Measurements from ENCODE around the gene HLTF. TPM values are rescaled to one million over a fixed set of nuclear protein-coding genes. Genes with fewer than 3 reads are reported as not detected.

The HLTF gene
- total RNA-seq, 1 donor from 2014 or later, result 42.8 TPM

DNA sequence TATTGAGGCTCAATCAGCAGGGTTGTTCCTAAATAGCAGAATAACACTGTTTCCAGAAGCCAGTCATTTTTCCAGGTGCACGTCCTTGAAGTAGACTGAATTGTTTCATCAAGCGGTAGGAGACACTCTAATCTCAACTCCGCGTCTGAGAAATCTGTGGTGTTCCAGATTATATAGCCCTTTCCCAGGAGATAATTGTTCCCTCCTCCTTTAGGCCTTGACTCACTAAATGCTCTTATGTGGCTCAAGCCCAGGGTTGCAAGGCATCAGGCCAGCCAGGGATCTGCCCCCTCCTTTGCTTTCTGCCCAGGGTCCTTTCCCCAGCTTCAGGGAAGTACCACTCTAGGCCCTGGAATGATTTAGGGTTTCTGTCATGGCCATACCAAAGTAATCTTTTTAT lies 5.7 kb upstream of the HLTF start:
- no peak overlapping the region for H3K4me3 Mint-ChIP-seq (ENCODE audit: low read depth)
- no peak overlapping the region for H3K27ac Mint-ChIP-seq
- H3K27me3 Mint-ChIP-seq, result no peaks in the 10 kb centered on the region
- TF ChIP-seq, protein P1, sequence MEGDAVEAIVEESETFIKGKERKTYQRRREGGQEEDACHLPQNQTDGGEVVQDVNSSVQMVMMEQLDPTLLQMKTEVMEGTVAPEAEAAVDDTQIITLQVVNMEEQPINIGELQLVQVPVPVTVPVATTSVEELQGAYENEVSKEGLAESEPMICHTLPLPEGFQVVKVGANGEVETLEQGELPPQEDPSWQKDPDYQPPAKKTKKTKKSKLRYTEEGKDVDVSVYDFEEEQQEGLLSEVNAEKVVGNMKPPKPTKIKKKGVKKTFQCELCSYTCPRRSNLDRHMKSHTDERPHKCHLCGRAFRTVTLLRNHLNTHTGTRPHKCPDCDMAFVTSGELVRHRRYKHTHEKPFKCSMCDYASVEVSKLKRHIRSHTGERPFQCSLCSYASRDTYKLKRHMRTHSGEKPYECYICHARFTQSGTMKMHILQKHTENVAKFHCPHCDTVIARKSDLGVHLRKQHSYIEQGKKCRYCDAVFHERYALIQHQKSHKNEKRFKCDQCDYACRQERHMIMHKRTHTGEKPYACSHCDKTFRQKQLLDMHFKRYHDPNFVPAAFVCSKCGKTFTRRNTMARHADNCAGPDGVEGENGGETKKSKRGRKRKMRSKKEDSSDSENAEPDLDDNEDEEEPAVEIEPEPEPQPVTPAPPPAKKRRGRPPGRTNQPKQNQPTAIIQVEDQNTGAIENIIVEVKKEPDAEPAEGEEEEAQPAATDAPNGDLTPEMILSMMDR (IDR thresholded peaks at IDR 0.05; ENCODE audit: unreplicated experiment), result no peak
- H3K4me1 Mint-ChIP-seq (ENCODE audit: low read depth), result no peaks in the 10 kb centered on the region
- H3K9me3 Mint-ChIP-seq (ENCODE audit: low read depth), result peaks cover 2% of the 10 kb centered on the region
- DNase-seq (ENCODE audit: low spot score, unreplicated experiment), result no peak
- H3K36me3 Mint-ChIP-seq (ENCODE audit: insufficient read depth), result no peaks in the 10 kb centered on the region

DNA sequence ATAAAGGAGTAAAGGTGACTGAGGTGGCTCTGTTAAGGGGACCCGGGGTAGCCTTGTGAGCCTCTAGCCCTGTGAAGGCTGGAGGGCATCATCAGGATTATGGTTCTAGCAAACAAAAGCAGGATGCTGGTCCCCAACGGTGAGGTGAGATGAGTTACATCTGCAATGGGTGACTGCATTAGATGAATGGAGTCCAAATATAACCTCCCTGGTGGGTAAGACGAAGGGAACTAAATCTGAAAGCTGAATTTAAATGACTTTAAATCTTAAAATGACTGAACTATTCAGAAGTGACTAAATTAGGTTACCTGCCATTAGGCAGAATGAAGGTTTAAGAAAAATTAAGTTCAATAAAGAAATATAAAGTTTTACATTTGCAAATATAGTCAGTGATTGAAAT lies 4.6 kb upstream of the HLTF start:
- Mint-ChIP-seq H3K27ac (no peak overlapping the region), H3K9me3 (ENCODE audit: low read depth) (peaks cover 4% of the 10 kb centered on the region), H3K36me3 (ENCODE audit: insufficient read depth) (peaks cover 2% of the 10 kb centered on the region), H3K27me3 (no peaks in the 10 kb centered on the region), H3K4me3 (ENCODE audit: low read depth) (no peak overlapping the region), H3K4me1 (ENCODE audit: low read depth) (no peaks in the 10 kb centered on the region)
- DNase-seq (ENCODE audit: low spot score, unreplicated experiment), result no peak
- TF ChIP-seq, protein P1 (IDR thresholded peaks at IDR 0.05; ENCODE audit: unreplicated experiment), result no peak

DNA sequence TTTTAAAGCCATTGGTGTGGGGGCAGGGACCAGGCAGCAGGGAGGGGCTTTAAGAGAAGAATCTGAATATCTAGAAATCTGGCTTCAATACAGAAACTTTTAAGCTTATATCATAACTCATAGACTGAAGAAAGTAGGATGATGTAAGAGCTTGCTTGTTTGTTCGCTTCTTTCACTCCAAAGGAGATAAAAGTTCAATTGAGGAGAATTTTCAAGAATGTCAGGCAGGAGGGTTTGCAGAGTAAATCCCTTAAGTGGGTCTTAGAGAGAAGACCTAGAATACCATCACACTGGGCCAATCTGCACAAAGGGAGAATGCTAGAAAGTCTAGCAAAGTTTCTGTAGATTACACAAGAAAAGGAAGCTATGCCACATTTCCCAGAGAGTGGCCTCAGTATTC lies 4.1 kb upstream of the HLTF start:
- Mint-ChIP-seq H3K27me3 (no peaks in the 10 kb centered on the region), H3K4me3 (ENCODE audit: low read depth) (no peak overlapping the region), H3K4me1 (ENCODE audit: low read depth) (peaks cover 2% of the 10 kb centered on the region), H3K9me3 (ENCODE audit: low read depth) (peaks cover 4% of the 10 kb centered on the region), H3K27ac (no peak overlapping the region), H3K36me3 (ENCODE audit: insufficient read depth) (peaks cover 2% of the 10 kb centered on the region)
- DNase-seq (ENCODE audit: low spot score, unreplicated experiment), result no peak
- TF ChIP-seq, protein P1 (IDR thresholded peaks at IDR 0.05; ENCODE audit: unreplicated experiment), result no peak

DNA sequence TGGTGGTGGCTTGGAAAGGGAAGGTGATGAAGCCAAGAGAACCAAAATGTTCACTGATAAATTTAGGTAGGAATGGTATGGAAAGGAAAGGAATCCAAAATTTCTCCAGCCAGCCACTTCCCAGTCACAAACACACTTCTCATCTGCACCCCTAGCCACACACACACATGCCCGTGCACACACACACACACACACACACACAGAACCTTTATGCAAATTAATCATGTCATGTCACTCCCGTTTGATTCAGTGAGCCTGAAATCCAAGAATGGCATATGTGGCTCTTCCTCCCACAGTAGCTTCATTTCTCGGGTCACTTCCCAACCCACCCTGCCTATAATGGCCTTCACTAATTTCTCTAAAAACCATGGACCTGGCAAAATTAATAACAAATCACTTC lies 3.1 kb upstream of the HLTF start:
- TF ChIP-seq, protein P1 (IDR thresholded peaks at IDR 0.05; ENCODE audit: unreplicated experiment), result no peak
- Mint-ChIP-seq H3K27me3 (no peaks in the 10 kb centered on the region), H3K4me1 (ENCODE audit: low read depth) (peaks cover 6% of the 10 kb centered on the region), H3K4me3 (ENCODE audit: low read depth) (no peak overlapping the region), H3K36me3 (ENCODE audit: insufficient read depth) (peaks cover 6% of the 10 kb centered on the region), H3K27ac (no peak overlapping the region), H3K9me3 (ENCODE audit: low read depth) (peaks cover 4% of the 10 kb centered on the region)
- no peak for DNase-seq (ENCODE audit: low spot score, unreplicated experiment)

DNA sequence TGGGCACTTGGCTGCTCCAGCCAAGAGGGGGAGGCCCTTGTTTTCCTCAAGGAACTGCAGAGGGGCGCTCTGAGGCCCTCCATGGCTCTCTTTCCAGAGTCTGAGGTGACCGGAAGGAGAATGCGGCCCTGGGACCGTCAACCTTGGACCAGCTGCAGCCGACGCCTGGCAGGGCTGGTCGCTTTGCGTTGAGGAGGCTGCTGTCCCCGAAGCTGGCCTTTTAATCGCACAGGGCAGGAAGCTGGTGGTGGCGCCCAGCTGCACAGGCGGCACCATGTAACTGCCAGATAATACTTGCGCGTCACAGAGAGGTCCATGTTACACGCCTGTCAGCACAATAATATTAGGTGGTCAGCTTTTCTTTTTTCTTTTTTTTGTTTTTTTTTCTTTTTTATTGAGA lies 875 bp upstream of the HLTF start:
- TF ChIP-seq, protein P1 (IDR thresholded peaks at IDR 0.05; ENCODE audit: unreplicated experiment), result no peak
- Mint-ChIP-seq H3K27me3 (no peaks in the 10 kb centered on the region), H3K4me1 (ENCODE audit: low read depth) (peaks cover 8% of the 10 kb centered on the region), H3K27ac (no peak overlapping the region), H3K36me3 (ENCODE audit: insufficient read depth) (peaks cover 13% of the 10 kb centered on the region), H3K4me3 (ENCODE audit: low read depth) (no peak overlapping the region), H3K9me3 (ENCODE audit: low read depth) (peaks cover 4% of the 10 kb centered on the region)
- no peak for DNase-seq (ENCODE audit: low spot score, unreplicated experiment)

Measured in progenitor cell of endocrine pancreas (in vitro differentiated cells).